Measurements from ENCODE around the gene BBOF1. TPM values are rescaled to one million over a fixed set of nuclear protein-coding genes. Genes with fewer than 3 reads are reported as not detected.

Gene BBOF1
- total and polyA plus RNA-seq, 4 donors: 1.0 to 2.8 (median 2.1) TPM

- Histone ChIP-seq H3K4me1 (ENCODE audit: control insufficient read depth in 4 of 4, insufficient read depth in 4 of 4, low read length in 3 of 4) (peaks cover 12 to 59% (median 42%) of the 10 kb centered on the region in 4 donors), H3K9ac (ENCODE audit: low read depth in 1 of 2, low read length in 2 of 2) (peak overlapping the region in 1 of 2 donors; percentile 61), H3K27me3 (ENCODE audit: control insufficient read depth in 4 of 4, insufficient read depth in 4 of 4, low read length in 3 of 4) (no peaks in the 10 kb centered on the region), H3K4me3 (ENCODE audit: low read depth in 1 of 3, low read length in 3 of 3) (peak overlapping the region in 2 of 3 donors; percentile 2 to 32), H3K27ac (ENCODE audit: low read depth in 1 of 2, low read length in 2 of 2) (peak overlapping the region; percentile 74 to 86), H3K9me3 (ENCODE audit: control insufficient read depth in 4 of 4, low read length in 3 of 4) (no peaks in the 10 kb centered on the region), H3K36me3 (ENCODE audit: control insufficient read depth in 4 of 4, insufficient read depth in 3 of 4, low read depth in 1 of 4, low read length in 3 of 4) (peaks cover 0 to 1% (median 0%) of the 10 kb centered on the region in 4 donors)
- WGBS: 23% methylated on average over 2 of the region's 2 CpGs
- peak; percentile 12 to 14 for TF ChIP-seq RXRA (IDR thresholded peaks at IDR 0.05)
- TF ChIP-seq HNF4G (IDR thresholded peaks at IDR 0.05): no peak
- peak; percentile 62 for TF ChIP-seq NR2F2 (IDR thresholded peaks at IDR 0.05)
- DNase-seq (ENCODE audit: low spot score): no peak
Measured at GRCh38 chr14:73996731-73997107, 22.4 kb upstream of the BBOF1 start.

- no peaks in the 10 kb centered on the region for H3K9me3 ChIP-seq (ENCODE audit: control insufficient read depth in 4 of 4, low read length in 3 of 4)
- 33% methylated on average over 1 of the region's 1 CpG for WGBS
- H3K9ac ChIP-seq (ENCODE audit: low read depth in 1 of 2, low read length in 2 of 2): peak overlapping the region in 1 of 2 donors; percentile 61
- peaks cover 12 to 54% (median 40%) of the 10 kb centered on the region in 4 donors for H3K4me1 ChIP-seq (ENCODE audit: control insufficient read depth in 4 of 4, insufficient read depth in 4 of 4, low read length in 3 of 4)
- no peaks in the 10 kb centered on the region for H3K27me3 ChIP-seq (ENCODE audit: control insufficient read depth in 4 of 4, insufficient read depth in 4 of 4, low read length in 3 of 4)
- DNase-seq (ENCODE audit: low spot score): no peak
- H3K36me3 ChIP-seq (ENCODE audit: control insufficient read depth in 4 of 4, insufficient read depth in 3 of 4, low read depth in 1 of 4, low read length in 3 of 4): peaks cover 0 to 1% (median 0%) of the 10 kb centered on the region in 4 donors
- H3K27ac ChIP-seq (ENCODE audit: low read depth in 1 of 2, low read length in 2 of 2): peak overlapping the region; percentile 74 to 86
- TF ChIP-seq YY1 (IDR thresholded peaks at IDR 0.05) (peak; percentile 19), TAF1 (conservative IDR thresholded peaks at IDR 0.05) (peak; percentile 67), ZBTB33 (IDR thresholded peaks at IDR 0.05) (no peak), REST (IDR thresholded peaks at IDR 0.05) (peak; percentile 33), HNF4G (IDR thresholded peaks at IDR 0.05) (peak; percentile 12), FOXA2 (IDR thresholded peaks at IDR 0.05) (no peak), HNF4A (conservative IDR thresholded peaks at IDR 0.05) (peak; percentile 73 to 84), ATF3 (IDR thresholded peaks at IDR 0.05) (no peak), NR2F2 (IDR thresholded peaks at IDR 0.05) (no peak), EGR1 (IDR thresholded peaks at IDR 0.05; ENCODE audit: low read depth in 2 of 2) (no peak), MAX (IDR thresholded peaks at IDR 0.05) (peak; percentile 24), GABPA (IDR thresholded peaks at IDR 0.05 in 1 of 2, conservative IDR thresholded peaks at IDR 0.05 in 1 of 2) (no peak), CTCF (IDR thresholded peaks at IDR 0.05; ENCODE audit: low read depth, low read length, missing input control) (no peak), RAD21 (IDR thresholded peaks at IDR 0.05) (peak in 1 of 2 donors; percentile 1), FOXA1 (IDR thresholded peaks at IDR 0.05) (no peak), RXRA (IDR thresholded peaks at IDR 0.05) (peak in 1 of 2 donors; percentile 66), JUND (IDR thresholded peaks at IDR 0.05) (peak; percentile 22 to 38), SP1 (IDR thresholded peaks at IDR 0.05) (peak; percentile 69)
- peak overlapping the region in 2 of 3 donors; percentile 15 to 32 for H3K4me3 ChIP-seq (ENCODE audit: low read depth in 1 of 3, low read length in 3 of 3)
Measured at GRCh38 chr14:73997108-73997943, 21.8 kb upstream of the BBOF1 start.

Measured in liver (tissue), 9 donors.